Kidney (tissue), 14 donors: ENCODE measurements around the gene DTNB. TPM values are rescaled to one million over a fixed set of nuclear protein-coding genes. Genes with fewer than 3 reads are reported as not detected.

Experiments
- DNase-seq, 5 donors: peaks; one replicate each; pipeline ENCODE4 v3.0.0-alpha.2; 2013 to 2020
- FAIRE-seq: peaks from 2 replicates; lab custom pipeline; 2012; peaks lifted over from hg19 to GRCh38; lab: Jason Lieb, UNC
- H3K27ac ChIP-seq, 2 donors: one replicate each; pipeline ENCODE4 v1.7.0; 2013; ENCODE audit warnings: low read depth in 2 of 2, low read length in 2 of 2, inconsistent platforms in 1 of 2
- H3K27me3 ChIP-seq: one replicate; pipeline ENCODE4 v1.7.1; 2013; ENCODE audit warnings: low read length, inconsistent platforms; ENCODE audit not compliant: control insufficient read depth, insufficient read depth
- H3K36me3 ChIP-seq, 3 donors: one replicate each; pipeline versions ENCODE4 v1.7.0 to v1.7.1; 2013; ENCODE audit warnings: low read length in 3 of 3, control low read depth in 1 of 3, inconsistent platforms in 1 of 3; ENCODE audit not compliant: insufficient read depth in 3 of 3, control insufficient read depth in 2 of 3
- H3K4me1 ChIP-seq, 3 donors: one replicate each; pipeline versions ENCODE4 v1.7.0 to v1.7.1; 2013; ENCODE audit warnings: low read length in 3 of 3, inconsistent platforms in 1 of 3, low read depth in 1 of 3; ENCODE audit not compliant: control insufficient read depth in 2 of 3, insufficient read depth in 2 of 3
- H3K4me3 ChIP-seq, 3 donors: one replicate each; pipeline versions ENCODE4 v1.7.0 to v1.8.1; 2013; ENCODE audit warnings: low read length in 3 of 3, control low read depth in 1 of 3, inconsistent platforms in 1 of 3
- H3K9ac ChIP-seq, 3 donors: one replicate each; pipeline versions ENCODE4 v1.7.0 to v1.7.1; 2013; ENCODE audit warnings: low read length in 3 of 3, control low read depth in 1 of 3, inconsistent platforms in 1 of 3
- H3K9me3 ChIP-seq, 3 donors: one replicate each; pipeline versions ENCODE4 v1.7.0 to v1.7.1; 2013; ENCODE audit warnings: low read length in 3 of 3, control low read depth in 1 of 3, inconsistent platforms in 1 of 3; ENCODE audit not compliant: control insufficient read depth in 2 of 3, insufficient read depth in 1 of 3
- CTCF ChIP-seq: IDR thresholded peaks from 3 replicates; pipeline ENCODE4 v1.5.1; 2012; ENCODE audit warnings: mild to moderate bottlenecking, moderate library complexity, borderline replicate concordance; ENCODE audit not compliant: insufficient read depth; ENCODE audit errors: extremely low read depth
- intact Hi-C: fragments of 100-400 bp; cut with DNase I; formaldehyde crosslinking; loops from one replicate; pipeline ENCODE4 v1.11.1; 2022
- polyA plus RNA-seq: library from polyadenylated mRNA; stranded (reverse); fragments of 350-450 nt; fragmentation: Illumina TruSeq; extraction: RNeasy Lipid Tissue Mini Kit (QIAGEN cat#74804); gene quantifications from one replicate; pipeline ENCODE4 v1.2.3, GENCODE V29; 2014; ENCODE audit warnings: low read depth, low replicate concordance; ENCODE audit not compliant: insufficient read depth
- total RNA-seq: library from RNA; stranded (reverse); fragmentation: NEBNext Ultra II Directional; extraction: Animal tissue kit (Norgen Biotek cat#: 25700); gene quantifications from one replicate; pipeline ENCODE4 v1.2.1, GENCODE V29; 2021
- donor health status: control.
- donor health status: control.
- donor health status: control.
- donor health status: control.
- donor health status: control.
- donor health status: DM: yes; HTN: yes; CAD: no.
- donor health status: Normal renal cell carcinoma (clear cell type).

Gene DTNB
- total and polyA plus RNA-seq, 2 donors from 2014 or later: 23.0 to 28.1 TPM

GRCh38 chr2:25566094-25566493 is 107.3 kb downstream of the DTNB start:
- Histone ChIP-seq H3K4me1 (peaks cover 4 to 6% (median 5%) of the 10 kb centered on the region in 3 donors), H3K27me3 (no peaks in the 10 kb centered on the region), H3K9ac (no peak overlapping the region), H3K36me3 (no peaks in the 10 kb centered on the region), H3K27ac (no peak overlapping the region), H3K9me3 (no peaks in the 10 kb centered on the region), H3K4me3 (no peak overlapping the region)
- TF ChIP-seq CTCF: no peak
- DNase-seq (no peak), FAIRE-seq (no peak)
- intact Hi-C loops: no loop called here

GRCh38 chr2:25561136-25561850 is 112.1 kb downstream of the DTNB start:
- no peak for TF ChIP-seq CTCF
- Histone ChIP-seq H3K27me3 (no peaks in the 10 kb centered on the region), H3K4me3 (no peak overlapping the region), H3K4me1 (no peaks in the 10 kb centered on the region), H3K9ac (no peak overlapping the region), H3K9me3 (no peaks in the 10 kb centered on the region), H3K27ac (no peak overlapping the region), H3K36me3 (no peaks in the 10 kb centered on the region)
- intact Hi-C loops: no loop called here
- FAIRE-seq (no peak), DNase-seq (no peak)

- no peak for FAIRE-seq
- H3K27me3 ChIP-seq: no peaks in the 10 kb centered on the region
- intact Hi-C loops: no loop called here
- no peaks in the 10 kb centered on the region for H3K9me3 ChIP-seq
- no peak overlapping the region for H3K9ac ChIP-seq
- no peaks in the 10 kb centered on the region for H3K36me3 ChIP-seq
- no peak for TF ChIP-seq CTCF
- no peak overlapping the region for H3K27ac ChIP-seq
- H3K4me3 ChIP-seq: no peak overlapping the region
- DNase-seq: no peak
- H3K4me1 ChIP-seq: no peaks in the 10 kb centered on the region
Measured at GRCh38 chr2:25559148-25559547, 114.2 kb downstream of the DTNB start.
